NCI-H2196 (cell line): ENCODE results near the gene SCRN2.
A peak's percentile ranks its signal among the peaks of the same experiment; 100 is the strongest.

Experiments used
- DNase-seq: peaks from one replicate; lab custom pipeline; 2025; ENCODE audit not compliant: unreplicated experiment; lab: John Stamatoyannopoulos, UW

The SCRN2 gene

DNA sequence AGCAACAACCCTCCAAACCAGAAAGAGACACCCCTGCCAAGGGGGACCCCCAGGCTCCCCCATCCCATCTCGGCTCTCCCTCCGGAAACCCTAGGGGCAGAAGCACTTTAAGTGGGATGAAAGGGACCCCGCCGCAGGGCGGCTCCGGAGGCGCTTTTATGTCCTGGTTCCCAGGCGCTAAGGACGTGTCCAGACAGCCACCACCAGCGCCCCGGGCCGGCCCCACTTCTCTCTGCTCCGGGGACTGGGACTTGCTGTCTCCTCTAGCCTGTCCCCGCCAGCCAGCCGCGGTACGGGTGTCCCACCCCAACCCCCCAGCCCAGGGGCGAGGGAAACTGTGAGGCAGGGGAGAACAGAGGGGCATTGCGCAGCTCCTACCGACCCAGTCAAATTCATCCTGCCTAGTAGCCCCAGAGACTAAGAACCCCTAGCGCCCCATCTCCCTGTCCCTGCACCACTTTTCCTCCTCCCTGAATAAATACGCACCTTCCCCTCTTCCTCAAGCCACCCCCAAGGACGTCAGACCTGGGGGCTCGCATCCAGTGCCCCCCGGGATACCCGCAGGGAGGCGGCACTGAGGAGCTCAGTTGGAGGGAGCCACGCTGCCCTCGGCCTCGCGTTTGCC lies 5.8 kb upstream of the SCRN2 start:
- DNase-seq: no peak

- DNase-seq: no peak
Observed at GRCh38 chr17:47845716-47846075, 4.6 kb upstream of the SCRN2 start.

GRCh38 chr17:47844814-47845715 lies 4.0 kb upstream of the SCRN2 start:
- DNase-seq: no peak

DNA sequence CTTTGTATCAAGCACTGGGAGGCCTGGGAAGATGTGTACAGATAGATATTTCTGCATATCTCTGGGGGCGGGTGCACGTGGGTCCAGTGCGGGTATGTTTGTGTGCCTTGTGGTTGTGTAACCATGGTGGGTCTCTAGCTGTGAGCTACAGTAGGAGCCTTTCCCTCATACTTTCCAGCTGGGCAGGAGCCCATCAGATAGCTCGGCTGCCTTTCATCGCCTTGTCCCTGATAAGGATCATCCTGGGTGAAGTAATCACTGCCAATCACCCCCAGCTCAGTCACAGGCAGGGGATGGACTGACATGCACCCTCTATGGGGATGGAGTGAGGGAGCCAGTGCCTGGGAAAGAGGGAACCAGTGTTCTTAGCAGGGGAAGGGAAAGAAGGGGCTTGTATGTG lies 3.2 kb upstream of the SCRN2 start:
- DNase-seq: peak; percentile 25

- no peak for DNase-seq
Observed at GRCh38 chr17:47843391-47843730, 2.3 kb upstream of the SCRN2 start.

- no peak for DNase-seq
Observed at GRCh38 chr17:47841488-47842291, 617 bp upstream of the SCRN2 start.

GRCh38 chr17:47840001-47840741 lies 902 bp downstream of the SCRN2 start:
- no peak for DNase-seq

DNA sequence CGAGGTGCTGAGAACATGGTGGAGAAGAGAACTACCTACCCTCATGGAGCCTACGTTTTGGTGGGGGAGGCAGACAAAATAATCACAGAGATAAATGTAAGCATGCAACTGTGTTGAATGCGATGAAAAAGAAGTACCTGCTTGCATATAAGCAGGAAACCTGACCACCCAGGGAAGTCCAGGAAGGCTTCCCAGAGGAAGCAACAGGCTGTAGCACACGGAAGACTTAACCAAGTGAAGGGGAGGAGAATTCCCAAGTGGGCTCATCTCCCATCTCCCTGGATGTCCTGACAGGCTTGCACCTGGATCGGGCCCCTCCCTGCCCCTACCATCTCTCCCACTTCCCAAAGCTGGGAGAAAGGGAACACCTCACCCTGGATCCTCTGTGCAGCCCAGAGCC lies 2.0 kb downstream of the SCRN2 start:
- DNase-seq: no peak

GRCh38 chr17:47838636-47839035 lies 2.4 kb downstream of the SCRN2 start:
- no peak for DNase-seq

- DNase-seq: no peak
Observed at GRCh38 chr17:47837401-47838039, 3.6 kb downstream of the SCRN2 start.

DNA sequence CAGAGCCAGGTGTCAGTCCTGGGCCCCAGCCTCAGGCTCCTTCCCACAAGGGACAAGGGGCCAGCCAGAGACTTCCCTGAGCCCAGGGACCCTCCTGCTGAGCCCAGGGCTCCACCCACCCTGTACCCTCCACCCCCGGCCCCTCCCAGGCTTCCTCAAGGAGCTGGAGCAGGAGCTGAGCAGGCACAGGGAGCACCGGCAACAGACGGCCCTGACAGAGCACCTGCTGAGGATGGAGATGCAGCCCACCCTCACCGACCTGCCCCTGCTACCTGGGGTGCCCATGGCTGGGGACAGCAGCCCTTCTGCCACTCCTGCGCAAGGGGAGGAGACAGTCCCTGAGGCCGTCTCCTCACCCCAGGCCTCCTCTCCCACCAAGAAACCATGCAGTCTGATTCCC lies 4.5 kb downstream of the SCRN2 start:
- DNase-seq: no peak

- DNase-seq: no peak
Observed at GRCh38 chr17:47834756-47835155, 6.3 kb downstream of the SCRN2 start.

GRCh38 chr17:47831934-47832327 lies 9.1 kb downstream of the SCRN2 start:
- DNase-seq: no peak

GRCh38 chr17:47831003-47831933 lies 9.8 kb downstream of the SCRN2 start, which contains the start of the genes LRRC46 and MRPL10:
LRRC46 (plus strand) TSS chr17:47831670; CDS start chr17:47831990, 320 bp downstream.
MRPL10 (minus strand) TSS chr17:47831541; CDS start chr17:47831511, 30 bp downstream.
- DNase-seq: peak; percentile 95

DNA sequence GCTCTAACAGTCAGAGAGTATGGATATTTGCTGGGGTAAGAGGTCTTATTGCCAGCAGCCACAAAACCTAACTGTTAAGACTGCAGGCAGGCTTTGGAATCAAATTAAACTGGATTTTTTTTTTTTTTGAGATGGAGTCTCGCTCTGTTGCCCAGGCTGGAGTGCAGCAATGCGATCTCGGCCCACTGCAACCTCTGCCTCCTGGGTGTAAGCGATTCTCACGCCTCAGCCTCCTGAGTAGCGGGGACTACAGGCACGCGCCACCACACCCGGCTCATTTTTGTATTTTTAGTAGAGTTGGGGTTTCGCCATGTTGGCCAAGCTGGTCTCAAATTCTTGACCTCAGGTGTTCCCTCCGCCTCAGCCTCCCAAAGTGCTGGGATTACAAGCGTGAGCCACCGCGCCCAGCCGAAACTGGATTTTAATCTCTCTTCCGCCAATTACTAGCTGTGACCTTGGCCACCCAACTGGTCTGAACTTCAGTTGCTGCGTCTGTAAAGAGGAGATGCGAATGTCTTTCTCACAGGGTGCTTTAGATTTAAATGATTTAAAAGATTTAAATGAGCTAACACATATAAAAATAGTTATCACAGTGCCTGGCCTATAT lies 10.6 kb downstream of the SCRN2 start:
- no peak for DNase-seq

- no peak for DNase-seq
Observed at GRCh38 chr17:47829870-47830269, 11.2 kb downstream of the SCRN2 start.

- DNase-seq: no peak
Observed at GRCh38 chr17:47823519-47823918, 17.6 kb downstream of the SCRN2 start.

DNA sequence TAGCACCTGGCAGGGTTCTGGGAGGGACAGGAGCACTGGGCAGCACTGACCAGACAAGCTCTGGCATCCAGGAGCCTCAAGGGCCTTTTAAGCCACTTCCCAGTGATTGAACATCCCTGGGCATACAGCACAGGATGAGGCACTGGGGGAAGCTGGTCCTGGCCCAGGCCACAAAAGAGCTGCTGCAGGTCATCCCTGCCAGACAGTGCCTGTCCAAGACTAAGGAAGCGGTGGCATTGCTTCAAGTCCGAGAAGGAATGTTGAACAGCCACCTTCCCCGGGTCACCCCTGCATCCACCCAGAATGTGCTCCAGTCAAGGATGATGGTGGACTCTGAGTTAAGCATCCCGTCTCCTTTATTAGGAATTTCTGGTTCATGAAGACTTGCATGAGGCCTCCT lies 18.3 kb downstream of the SCRN2 start:
- no peak for DNase-seq
